Nephron progenitor cell (in vitro differentiated cells): ENCODE results near the gene PHF14.

Source experiments
- DNase-seq: peaks from one replicate; pipeline ENCODE4 v3.0.0; 2021
- H3K27ac Mint-ChIP-seq: 2 replicates; pipeline ENCODE4 v1.8.0; 2021; ENCODE audit warnings: mild to moderate bottlenecking, moderate library complexity, mixed read lengths
- H3K27me3 Mint-ChIP-seq: 2 replicates; pipeline ENCODE4 v1.8.0; 2021; ENCODE audit warnings: mild to moderate bottlenecking, low read depth, mixed read lengths; ENCODE audit not compliant: poor library complexity
- H3K36me3 Mint-ChIP-seq: 2 replicates; pipeline ENCODE4 v1.8.0; 2021; ENCODE audit warnings: low read depth, mixed read lengths
- H3K4me1 Mint-ChIP-seq: 2 replicates; pipeline ENCODE4 v1.8.0; 2021; ENCODE audit warnings: mixed read lengths
- H3K4me3 Mint-ChIP-seq: 2 replicates; pipeline ENCODE4 v1.8.0; 2021; ENCODE audit warnings: mild to moderate bottlenecking, moderate library complexity, mixed read lengths
- H3K9me3 Mint-ChIP-seq: 2 replicates; pipeline ENCODE4 v1.8.0; 2021; ENCODE audit warnings: mild to moderate bottlenecking, moderate library complexity, mixed read lengths
- TF ChIP-seq, protein P1 (sequence below): fragments of 200-600 bp; sonication (generic); IDR thresholded peaks from 2 replicates; pipeline ENCODE4 v1.5.0; 2021; ENCODE audit warnings: antibody characterized with exemption

The PHF14 gene

DNA sequence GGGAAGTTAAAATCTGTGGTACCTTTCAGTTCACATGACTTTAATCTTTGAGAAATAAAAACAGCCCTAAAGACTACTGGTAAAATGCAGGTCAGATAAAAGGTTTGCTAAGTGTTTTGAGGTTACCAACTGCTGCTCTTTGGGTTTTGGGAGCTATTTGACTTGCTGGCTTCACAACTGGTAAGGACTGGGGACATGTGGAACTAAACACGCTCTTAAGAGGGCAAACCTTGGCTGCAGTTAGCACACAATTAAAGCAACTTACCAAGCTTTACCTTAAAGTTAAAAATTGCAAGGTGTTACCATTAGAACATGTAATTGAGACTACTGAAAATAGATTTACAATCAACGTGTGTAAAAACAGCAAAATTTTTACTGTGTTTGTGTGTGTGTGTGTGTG lies 220.2 kb downstream of the PHF14 start:
- Mint-ChIP-seq H3K4me3 (peak overlapping the region; percentile 79), H3K4me1 (peaks cover 49% of the 10 kb centered on the region), H3K27me3 (no peaks in the 10 kb centered on the region), H3K27ac (peak overlapping the region; percentile 96), H3K36me3 (no peaks in the 10 kb centered on the region), H3K9me3 (peaks cover 11% of the 10 kb centered on the region)
- TF ChIP-seq, protein P1, sequence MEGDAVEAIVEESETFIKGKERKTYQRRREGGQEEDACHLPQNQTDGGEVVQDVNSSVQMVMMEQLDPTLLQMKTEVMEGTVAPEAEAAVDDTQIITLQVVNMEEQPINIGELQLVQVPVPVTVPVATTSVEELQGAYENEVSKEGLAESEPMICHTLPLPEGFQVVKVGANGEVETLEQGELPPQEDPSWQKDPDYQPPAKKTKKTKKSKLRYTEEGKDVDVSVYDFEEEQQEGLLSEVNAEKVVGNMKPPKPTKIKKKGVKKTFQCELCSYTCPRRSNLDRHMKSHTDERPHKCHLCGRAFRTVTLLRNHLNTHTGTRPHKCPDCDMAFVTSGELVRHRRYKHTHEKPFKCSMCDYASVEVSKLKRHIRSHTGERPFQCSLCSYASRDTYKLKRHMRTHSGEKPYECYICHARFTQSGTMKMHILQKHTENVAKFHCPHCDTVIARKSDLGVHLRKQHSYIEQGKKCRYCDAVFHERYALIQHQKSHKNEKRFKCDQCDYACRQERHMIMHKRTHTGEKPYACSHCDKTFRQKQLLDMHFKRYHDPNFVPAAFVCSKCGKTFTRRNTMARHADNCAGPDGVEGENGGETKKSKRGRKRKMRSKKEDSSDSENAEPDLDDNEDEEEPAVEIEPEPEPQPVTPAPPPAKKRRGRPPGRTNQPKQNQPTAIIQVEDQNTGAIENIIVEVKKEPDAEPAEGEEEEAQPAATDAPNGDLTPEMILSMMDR: no peak
- no peak for DNase-seq

GRCh38 chr7:11194492-11194891 lies 220.8 kb downstream of the PHF14 start:
- Mint-ChIP-seq H3K27ac (peak overlapping the region; percentile 96), H3K36me3 (no peaks in the 10 kb centered on the region), H3K27me3 (no peaks in the 10 kb centered on the region), H3K4me1 (peaks cover 45% of the 10 kb centered on the region), H3K9me3 (peaks cover 8% of the 10 kb centered on the region), H3K4me3 (no peak overlapping the region)
- no peak for DNase-seq
- TF ChIP-seq, protein P1: no peak

- DNase-seq: no peak
- Mint-ChIP-seq H3K4me3 (no peak overlapping the region), H3K36me3 (no peaks in the 10 kb centered on the region), H3K27ac (no peak overlapping the region), H3K9me3 (peaks cover 8% of the 10 kb centered on the region), H3K27me3 (no peaks in the 10 kb centered on the region), H3K4me1 (peaks cover 44% of the 10 kb centered on the region)
- TF ChIP-seq, protein P1: no peak
These were observed 221.8 kb downstream of the PHF14 start for GRCh38 chr7:11195502-11195901.

DNA sequence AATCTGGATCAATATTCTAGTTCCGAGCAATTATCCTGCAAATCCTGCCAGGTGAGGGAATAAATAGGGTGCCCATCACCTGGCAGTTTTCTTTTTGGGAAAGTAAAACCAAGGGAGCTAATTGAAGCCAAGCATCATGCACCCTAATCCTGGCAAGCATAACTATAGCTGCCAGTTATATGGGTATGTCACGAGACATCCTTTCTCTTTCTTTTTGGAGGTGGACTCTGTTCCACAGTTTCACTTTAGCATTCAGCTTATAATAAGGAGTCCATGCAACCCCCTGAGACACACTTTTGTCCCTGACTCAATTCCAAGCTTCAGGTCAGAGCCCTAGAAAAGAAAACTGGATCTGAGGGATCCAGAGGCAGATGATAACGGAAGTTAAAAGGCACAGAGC lies 222.5 kb downstream of the PHF14 start:
- TF ChIP-seq, protein P1: no peak
- H3K27ac Mint-ChIP-seq: no peak overlapping the region
- no peaks in the 10 kb centered on the region for H3K27me3 Mint-ChIP-seq
- H3K4me3 Mint-ChIP-seq: no peak overlapping the region
- H3K9me3 Mint-ChIP-seq: peaks cover 8% of the 10 kb centered on the region
- H3K36me3 Mint-ChIP-seq: peaks cover 5% of the 10 kb centered on the region
- H3K4me1 Mint-ChIP-seq: peaks cover 43% of the 10 kb centered on the region
- no peak for DNase-seq

DNA sequence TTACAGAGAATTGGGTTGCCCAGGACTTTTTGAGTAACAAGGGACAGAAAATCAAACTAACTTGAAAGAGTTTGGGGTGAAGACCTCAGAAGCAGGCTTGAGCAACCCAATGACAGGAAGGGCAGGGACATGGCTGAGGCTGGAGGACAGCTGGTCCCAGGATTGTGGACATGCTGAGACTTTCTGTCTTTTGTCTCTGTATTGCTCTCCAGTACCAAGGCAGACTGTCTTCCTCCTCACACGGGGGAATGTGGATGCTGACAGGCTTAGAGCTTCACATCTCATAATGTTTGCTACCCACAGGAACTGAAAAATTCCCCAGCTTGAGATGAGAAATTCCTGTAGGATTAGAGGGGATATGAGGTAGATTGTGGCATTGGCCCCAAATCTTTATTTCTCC lies 229.6 kb downstream of the PHF14 start:
- Mint-ChIP-seq H3K9me3 (no peaks in the 10 kb centered on the region), H3K36me3 (peaks cover 8% of the 10 kb centered on the region), H3K27me3 (no peaks in the 10 kb centered on the region), H3K27ac (no peak overlapping the region), H3K4me3 (no peak overlapping the region), H3K4me1 (peaks cover 45% of the 10 kb centered on the region)
- no peak for DNase-seq
- TF ChIP-seq, protein P1: no peak

DNA sequence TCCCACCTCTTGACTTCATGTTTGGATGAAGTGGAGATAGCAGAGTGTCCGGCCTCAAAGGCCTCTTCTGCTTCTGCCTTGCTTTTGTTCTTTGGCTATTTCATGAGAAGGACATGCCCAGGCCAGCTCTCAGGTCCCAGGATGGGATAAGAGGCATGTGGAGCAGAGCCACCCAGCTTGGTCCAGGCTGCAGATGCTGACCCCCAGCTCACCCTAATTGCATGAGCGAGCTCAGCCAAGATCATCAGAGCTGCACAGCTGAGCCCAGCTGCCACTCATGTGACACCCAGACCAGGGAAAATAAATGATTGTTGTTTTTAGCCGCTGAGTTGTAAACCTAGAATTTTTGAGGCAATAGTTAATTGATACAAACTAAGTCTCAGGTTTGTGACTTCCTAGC lies 230.0 kb downstream of the PHF14 start:
- Mint-ChIP-seq H3K4me1 (peaks cover 45% of the 10 kb centered on the region), H3K27ac (peak overlapping the region; percentile 79), H3K4me3 (no peak overlapping the region), H3K9me3 (no peaks in the 10 kb centered on the region), H3K36me3 (peaks cover 8% of the 10 kb centered on the region), H3K27me3 (no peaks in the 10 kb centered on the region)
- peak; percentile 11 for DNase-seq
- TF ChIP-seq, protein P1: no peak
